Karpas-422 (cell line): Measurements from ENCODE around the gene CAPZA3. TPM values are rescaled to one million over a fixed set of nuclear protein-coding genes. Genes with fewer than 3 reads are reported as not detected.
"Not testable (repeated sequence)": the region's sequence is repeated elsewhere in the genome, so short reads cannot be mapped to it uniquely, and the experiment has no call there.

Experiments
- DNase-seq: peaks from one replicate; pipeline ENCODE4 v3.0.0-alpha.2; 2015
- H2AFZ ChIP-seq: fragments of 200-600 bp; sonication (generic); 2 replicates; pipeline ENCODE4 v1.6.1; 2014; ENCODE audit warnings: antibody characterized with exemption, low read length, mixed read lengths
- H3K27ac ChIP-seq: fragments of 200-600 bp; sonication (generic); 2 replicates; pipeline ENCODE4 v1.5.1; 2014; ENCODE audit warnings: mild to moderate bottlenecking, low read length, moderate library complexity
- H3K27me3 ChIP-seq: fragments of 200-600 bp; sonication (generic); 2 replicates; pipeline ENCODE4 v1.6.1; 2014; ENCODE audit warnings: low read length, mixed read lengths
- H3K36me3 ChIP-seq: fragments of 200-600 bp; sonication (generic); 2 replicates; pipeline ENCODE4 v1.6.1; 2014; ENCODE audit warnings: low read length, mixed read lengths; ENCODE audit not compliant: insufficient read depth
- H3K4me1 ChIP-seq: fragments of 200-600 bp; sonication (generic); 2 replicates; pipeline ENCODE4 v1.6.1; 2014; ENCODE audit warnings: mild to moderate bottlenecking, low read length, mixed read lengths
- H3K4me2 ChIP-seq: fragments of 200-600 bp; sonication (generic); 2 replicates; pipeline ENCODE4 v1.6.1; 2014; ENCODE audit warnings: low read length, low read depth, mild to moderate bottlenecking; ENCODE audit not compliant: poor library complexity, severe bottlenecking
- H3K4me3 ChIP-seq: fragments of 200-600 bp; sonication (generic); 2 replicates; pipeline ENCODE4 v1.5.1; 2014; ENCODE audit warnings: mild to moderate bottlenecking, antibody characterized with exemption, low read length, mixed read lengths
- H3K79me2 ChIP-seq: fragments of 200-600 bp; sonication (generic); 2 replicates; pipeline ENCODE4 v1.6.1; 2014; ENCODE audit warnings: mild to moderate bottlenecking, low read length, mixed read lengths
- H3K9ac ChIP-seq: fragments of 200-600 bp; sonication (generic); 2 replicates; pipeline ENCODE4 v1.6.0; 2014; ENCODE audit warnings: low read length
- H3K9me2 ChIP-seq: fragments of 200-600 bp; sonication (generic), shearing (Covaris generic); replicated peaks from 2 replicates; pipeline ENCODE4 v1.6.0; 2014; ENCODE audit warnings: mild to moderate bottlenecking, low read length, moderate library complexity; ENCODE audit not compliant: insufficient read depth
- H3K9me3 ChIP-seq: fragments of 300-700, 200-600 bp; sonication (generic); 2 replicates; pipeline ENCODE4 v1.6.1; 2014; ENCODE audit warnings: low read length, mixed read lengths
- H4K20me1 ChIP-seq: fragments of 200-600 bp; sonication (generic); 2 replicates; pipeline ENCODE4 v1.6.1; 2014; ENCODE audit warnings: mild to moderate bottlenecking, antibody characterized with exemption, low read length, low read depth; ENCODE audit not compliant: insufficient read depth
- total RNA-seq: library from RNA; depleted of rRNA; stranded (reverse); fragments of >200 nt; shearing (Covaris generic); gene quantifications from 2 replicates; pipeline ENCODE4 v1.2.3, GENCODE V29; 2014; ENCODE audit warnings: low replicate concordance; rRNA removed

Gene CAPZA3
- total RNA-seq: not detected in 2 replicates

DNA sequence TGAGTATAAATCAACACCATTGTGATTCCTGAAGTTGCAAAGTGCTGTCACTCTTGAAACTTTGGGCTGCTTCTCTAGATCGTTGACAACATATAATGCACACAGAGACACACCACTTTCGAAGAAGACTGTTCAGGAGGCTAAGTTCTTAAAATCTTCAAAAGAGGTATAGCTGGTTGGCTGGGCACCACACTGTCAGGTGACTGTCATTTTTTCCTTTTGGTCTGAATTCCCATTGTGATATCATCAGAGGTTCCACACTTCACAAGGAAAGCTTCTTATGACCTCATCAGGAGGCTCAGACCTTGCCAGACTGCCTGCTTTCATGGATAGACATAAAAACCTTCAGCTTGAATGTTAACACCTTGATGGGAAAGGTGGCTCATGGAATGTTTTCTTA lies at the start of gene CAPZA3, which contains the start of gene PLCZ1:
CAPZA3 (plus strand) TSS at position 301 of the 400 bp plus-strand sequence. CDS start 150 bp downstream, outside the sequence.
PLCZ1 (minus strand) TSS at position 194 of the 400 bp plus-strand sequence. CDS start 641 bp downstream, outside the sequence.
- Histone ChIP-seq H3K36me3 (no peaks in the 10 kb centered on the region), H3K4me2 (no peak within 1 kb of the TSS), H3K4me3 (no peak within 1 kb of the TSS), H3K4me1 (no peaks in the 10 kb centered on the region), H3K9me2 (no peaks in the 10 kb centered on the region), H3K9ac (no peak within 1 kb of the TSS), H3K9me3 (peaks cover 9% of the 10 kb centered on the region), H2AFZ (no peak within 1 kb of the TSS), H4K20me1 (no peaks in the 10 kb centered on the region), H3K79me2 (no peaks in the 10 kb centered on the region), H3K27ac (no peak within 1 kb of the TSS), H3K27me3 (no peaks in the 10 kb centered on the region)
- DNase-seq: no peak

DNA sequence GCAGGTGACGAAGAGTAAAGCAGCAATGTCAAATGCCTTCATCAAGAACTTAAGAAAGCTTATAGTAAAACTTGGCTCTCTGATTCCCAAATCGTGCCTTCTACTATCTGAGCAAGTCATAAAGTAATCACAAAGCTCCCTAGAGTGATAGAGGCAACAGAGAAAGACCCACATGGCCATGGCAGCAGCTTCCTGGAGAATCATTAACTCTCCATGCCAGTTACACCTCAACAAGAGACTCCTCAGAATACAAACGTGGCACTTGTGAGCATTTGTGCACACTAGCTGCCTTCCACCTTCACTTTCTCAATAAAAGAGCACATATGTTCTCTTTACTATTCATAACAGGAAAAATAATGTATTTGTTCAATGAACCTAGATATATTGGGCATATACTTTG lies 48.1 kb upstream of the CAPZA3 start:
- H3K4me2 ChIP-seq: no peak overlapping the region
- H3K36me3 ChIP-seq: no peaks in the 10 kb centered on the region

DNA sequence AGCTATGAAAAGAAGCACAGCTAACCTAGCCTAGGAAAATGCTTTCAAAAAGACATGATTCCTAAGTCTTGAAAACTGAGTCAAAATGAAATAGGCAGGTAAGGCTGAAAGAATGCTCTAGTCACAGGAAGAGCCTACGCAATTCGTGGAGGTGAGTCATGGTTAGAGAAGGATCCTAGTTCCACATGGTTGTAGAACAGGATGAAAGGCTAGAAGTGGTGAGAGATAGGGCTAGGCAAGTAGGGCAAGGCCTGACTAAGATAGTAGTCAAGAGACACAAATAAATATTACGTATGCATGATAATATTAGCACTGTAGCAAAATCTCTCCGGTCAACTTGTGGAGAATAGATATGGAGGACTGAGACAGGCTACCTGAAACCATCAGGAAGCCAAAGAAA lies 47.3 kb upstream of the CAPZA3 start:
- no peaks in the 10 kb centered on the region for H3K27me3 ChIP-seq
- no peaks in the 10 kb centered on the region for H3K9me2 ChIP-seq
- no peak overlapping the region for H3K27ac ChIP-seq
- no peak overlapping the region for H3K4me2 ChIP-seq
- DNase-seq: no peak
- no peaks in the 10 kb centered on the region for H3K9me3 ChIP-seq
- H3K4me1 ChIP-seq: no peaks in the 10 kb centered on the region
- no peak overlapping the region for H2AFZ ChIP-seq
- no peaks in the 10 kb centered on the region for H4K20me1 ChIP-seq
- H3K4me3 ChIP-seq: no peak overlapping the region
- no peak overlapping the region for H3K9ac ChIP-seq
- no peaks in the 10 kb centered on the region for H3K36me3 ChIP-seq
- no peaks in the 10 kb centered on the region for H3K79me2 ChIP-seq

More for the DNA sequence above, 48.1 kb upstream of the CAPZA3 start:
- Histone ChIP-seq H3K27me3 (no peaks in the 10 kb centered on the region), H3K9me2 (no peaks in the 10 kb centered on the region), H3K4me3 (no peak overlapping the region), H2AFZ (no peak overlapping the region), H4K20me1 (no peaks in the 10 kb centered on the region), H3K9me3 (no peaks in the 10 kb centered on the region), H3K4me1 (no peaks in the 10 kb centered on the region), H3K79me2 (no peaks in the 10 kb centered on the region), H3K27ac (no peak overlapping the region), H3K9ac (no peak overlapping the region)
- DNase-seq: no peak

GRCh38 chr12:18693986-18694385 lies 43.9 kb upstream of the CAPZA3 start:
- not testable (repeated sequence) for H3K79me2 ChIP-seq, H3K9ac ChIP-seq, H2AFZ ChIP-seq, DNase-seq, H3K27ac ChIP-seq, H4K20me1 ChIP-seq, H3K4me3 ChIP-seq, H3K9me2 ChIP-seq, H3K27me3 ChIP-seq, H3K36me3 ChIP-seq, H3K4me1 ChIP-seq, H3K9me3 ChIP-seq, H3K4me2 ChIP-seq

DNA sequence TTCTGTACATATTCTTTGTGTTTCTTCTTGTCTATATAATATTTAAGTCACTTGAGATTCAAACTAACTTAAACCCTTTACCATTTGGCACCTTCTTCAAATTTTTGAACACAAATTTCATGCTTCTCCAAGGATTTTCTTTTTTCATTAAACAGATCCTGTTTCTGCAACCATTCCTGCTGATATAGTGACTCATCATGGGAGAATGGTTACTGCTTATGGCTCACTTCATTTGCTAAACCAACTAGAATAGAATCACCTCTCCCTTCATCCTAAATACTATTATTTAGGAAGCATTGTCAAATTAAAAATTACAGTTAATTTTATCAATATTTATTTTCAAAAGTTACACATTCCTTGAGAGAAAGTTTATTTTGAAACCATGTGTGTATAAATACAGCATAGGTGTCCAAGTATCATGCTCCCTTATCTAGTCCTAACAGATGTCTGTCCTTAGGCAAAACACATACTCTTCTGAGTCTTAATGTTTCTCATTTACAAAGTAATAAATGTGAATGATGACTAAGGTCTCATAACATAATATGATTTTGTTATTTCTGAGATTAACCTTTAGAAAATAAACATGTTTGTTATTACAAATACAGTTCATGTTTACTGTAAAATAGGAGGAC lies 40.8 kb upstream of the CAPZA3 start:
- H2AFZ ChIP-seq: no peak overlapping the region
- H3K4me2 ChIP-seq: no peak overlapping the region
- H3K36me3 ChIP-seq: no peaks in the 10 kb centered on the region
- H3K4me1 ChIP-seq: no peaks in the 10 kb centered on the region
- no peak overlapping the region for H3K27ac ChIP-seq
- no peaks in the 10 kb centered on the region for H3K9me3 ChIP-seq
- H3K9me2 ChIP-seq: no peaks in the 10 kb centered on the region
- no peak overlapping the region for H3K9ac ChIP-seq
- DNase-seq: no peak
- no peaks in the 10 kb centered on the region for H3K79me2 ChIP-seq
- no peaks in the 10 kb centered on the region for H4K20me1 ChIP-seq
- no peaks in the 10 kb centered on the region for H3K27me3 ChIP-seq
- no peak overlapping the region for H3K4me3 ChIP-seq

- no peak overlapping the region for H2AFZ ChIP-seq
- H3K4me3 ChIP-seq: no peak overlapping the region
- no peaks in the 10 kb centered on the region for H3K4me1 ChIP-seq
- no peak for DNase-seq
- no peaks in the 10 kb centered on the region for H3K27me3 ChIP-seq
- no peaks in the 10 kb centered on the region for H3K79me2 ChIP-seq
- no peaks in the 10 kb centered on the region for H3K9me3 ChIP-seq
- H3K4me2 ChIP-seq: no peak overlapping the region
- H3K36me3 ChIP-seq: no peaks in the 10 kb centered on the region
- no peak overlapping the region for H3K9ac ChIP-seq
- H3K9me2 ChIP-seq: no peaks in the 10 kb centered on the region
- no peaks in the 10 kb centered on the region for H4K20me1 ChIP-seq
- H3K27ac ChIP-seq: no peak overlapping the region
Measured at GRCh38 chr12:18700271-18700670, 37.6 kb upstream of the CAPZA3 start.

- no peak overlapping the region for H3K27ac ChIP-seq
- H3K4me3 ChIP-seq: no peak overlapping the region
- no peaks in the 10 kb centered on the region for H3K79me2 ChIP-seq
- no peaks in the 10 kb centered on the region for H3K9me2 ChIP-seq
- H3K9ac ChIP-seq: no peak overlapping the region
- H3K4me1 ChIP-seq: no peaks in the 10 kb centered on the region
- no peaks in the 10 kb centered on the region for H3K27me3 ChIP-seq
- DNase-seq: no peak
- H3K36me3 ChIP-seq: no peaks in the 10 kb centered on the region
- no peak overlapping the region for H2AFZ ChIP-seq
- no peaks in the 10 kb centered on the region for H3K9me3 ChIP-seq
- no peaks in the 10 kb centered on the region for H4K20me1 ChIP-seq
- H3K4me2 ChIP-seq: no peak overlapping the region
Measured at GRCh38 chr12:18703321-18703720, 34.6 kb upstream of the CAPZA3 start.

- H2AFZ ChIP-seq: no peak overlapping the region
- no peak for DNase-seq
- no peaks in the 10 kb centered on the region for H3K79me2 ChIP-seq
- no peaks in the 10 kb centered on the region for H3K36me3 ChIP-seq
- H3K9me3 ChIP-seq: no peaks in the 10 kb centered on the region
- H3K9ac ChIP-seq: no peak overlapping the region
- no peak overlapping the region for H3K27ac ChIP-seq
- no peak overlapping the region for H3K4me2 ChIP-seq
- no peaks in the 10 kb centered on the region for H3K27me3 ChIP-seq
- no peaks in the 10 kb centered on the region; the same call in 1 of the 2 replicates for H3K9me2 ChIP-seq
- H3K4me1 ChIP-seq: no peaks in the 10 kb centered on the region
- H4K20me1 ChIP-seq: no peaks in the 10 kb centered on the region
- H3K4me3 ChIP-seq: no peak overlapping the region
Measured at GRCh38 chr12:18703911-18704310, 34.0 kb upstream of the CAPZA3 start.
